NCI-H2029 treated with DMSO at 0.1 percent for 48 hours (cell line): ENCODE data around the gene CLEC10A.

Source experiments
- DNase-seq: peaks from one replicate; lab custom pipeline; 2025; lab: John Stamatoyannopoulos, UW

The CLEC10A gene

GRCh38 chr17:7038025-7038862 is 41.8 kb downstream of the CLEC10A start:
- no peak for DNase-seq

DNA sequence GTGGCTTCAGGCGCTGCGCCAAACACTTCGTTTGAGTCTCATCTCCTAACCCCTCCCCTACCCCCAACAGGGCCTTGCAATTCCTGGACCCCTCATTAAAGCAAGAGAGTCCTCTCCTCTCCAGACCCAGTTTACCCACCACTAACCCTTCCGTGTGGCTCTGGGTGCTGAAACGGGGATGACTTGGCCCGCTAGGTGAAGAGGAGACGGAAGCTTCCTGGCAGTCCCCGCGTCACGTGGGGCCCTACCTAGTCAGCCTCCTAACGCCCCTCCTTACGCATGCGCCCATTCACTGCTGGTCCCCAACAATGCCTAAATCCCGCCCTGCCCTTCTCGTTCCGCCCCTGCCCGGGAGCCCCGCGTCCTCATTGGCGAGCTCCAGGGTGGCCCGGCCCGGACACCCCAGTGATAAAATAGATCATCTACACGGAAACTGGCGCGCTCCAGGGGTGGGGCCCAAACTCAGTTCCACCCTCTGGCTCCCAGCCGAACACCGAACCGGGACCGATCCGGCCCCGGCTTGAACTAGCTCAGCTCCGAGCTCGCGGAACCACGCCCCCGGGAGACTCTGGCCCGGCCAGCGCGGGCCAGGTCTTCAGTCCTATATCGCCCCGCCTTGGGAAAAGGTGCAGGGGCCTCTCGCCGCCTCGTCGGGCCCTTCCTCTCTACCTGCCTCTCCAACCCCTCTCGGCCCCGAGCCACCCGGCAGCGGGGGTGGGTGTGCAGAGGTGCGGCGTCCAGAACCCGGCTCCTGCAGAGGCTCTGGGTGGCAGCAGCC is 44.3 kb downstream of the CLEC10A start, which contains the start of gene SLC16A13:
Gene SLC16A13 (plus strand): TSS at position 425 of the 778 bp plus-strand sequence. CDS start 368 bp downstream, outside the sequence.
- DNase-seq: peak; percentile 68

DNA sequence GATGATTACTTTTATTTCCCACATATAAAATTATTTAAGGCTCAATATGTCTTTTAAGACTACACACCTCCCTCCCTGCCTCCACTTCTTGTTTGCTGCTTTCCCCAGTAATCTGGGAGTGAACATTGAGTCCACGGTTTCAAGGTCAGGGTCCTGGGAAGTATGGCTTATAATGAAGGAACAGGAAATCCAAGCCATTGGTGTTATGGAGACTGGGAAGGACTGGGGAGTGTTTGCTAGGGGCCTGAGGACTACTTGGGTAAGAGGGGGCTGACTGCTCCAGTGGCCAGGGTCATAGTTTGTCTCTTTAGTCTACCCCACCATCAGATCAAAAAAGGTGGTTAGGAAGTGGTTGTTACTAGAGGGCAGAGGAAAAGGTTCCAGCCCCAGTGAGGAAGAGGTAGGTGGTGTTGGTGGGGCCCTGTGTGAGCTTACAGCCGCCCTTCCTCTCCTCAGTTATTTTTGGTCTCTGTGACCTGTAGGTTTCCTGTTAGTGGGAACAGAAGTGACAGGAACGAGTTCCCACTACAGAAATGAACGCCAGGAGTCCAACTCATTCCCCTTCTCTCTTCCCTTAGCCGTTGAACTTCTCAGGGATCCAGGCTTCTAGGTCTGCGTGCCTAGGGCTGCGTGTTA is 45.0 kb downstream of the CLEC10A start:
- no peak for DNase-seq

GRCh38 chr17:7029659-7030058 is 50.4 kb downstream of the CLEC10A start:
- no peak for DNase-seq

GRCh38 chr17:7029096-7029495 is 51.0 kb downstream of the CLEC10A start:
- DNase-seq: no peak

DNA sequence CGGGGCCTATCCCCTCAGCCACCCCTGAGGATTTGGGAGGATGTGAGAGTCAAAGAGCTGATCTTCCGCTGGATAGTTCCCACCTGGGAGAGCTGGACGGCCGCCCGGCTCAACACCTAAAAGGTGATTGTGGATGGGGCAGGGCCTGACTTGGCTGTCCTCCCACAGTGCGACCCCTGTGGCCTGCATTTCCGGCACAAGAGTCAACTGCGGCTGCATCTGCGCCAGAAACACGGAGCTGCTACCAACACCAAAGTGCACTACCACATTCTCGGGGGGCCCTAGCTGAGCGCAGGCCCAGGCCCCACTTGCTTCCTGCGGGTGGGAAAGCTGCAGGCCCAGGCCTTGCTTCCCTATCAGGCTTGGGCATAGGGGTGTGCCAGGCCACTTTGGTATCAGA is 52.7 kb downstream of the CLEC10A start:
- DNase-seq: no peak

GRCh38 chr17:7026471-7027115 is 53.5 kb downstream of the CLEC10A start:
- DNase-seq: no peak

DNA sequence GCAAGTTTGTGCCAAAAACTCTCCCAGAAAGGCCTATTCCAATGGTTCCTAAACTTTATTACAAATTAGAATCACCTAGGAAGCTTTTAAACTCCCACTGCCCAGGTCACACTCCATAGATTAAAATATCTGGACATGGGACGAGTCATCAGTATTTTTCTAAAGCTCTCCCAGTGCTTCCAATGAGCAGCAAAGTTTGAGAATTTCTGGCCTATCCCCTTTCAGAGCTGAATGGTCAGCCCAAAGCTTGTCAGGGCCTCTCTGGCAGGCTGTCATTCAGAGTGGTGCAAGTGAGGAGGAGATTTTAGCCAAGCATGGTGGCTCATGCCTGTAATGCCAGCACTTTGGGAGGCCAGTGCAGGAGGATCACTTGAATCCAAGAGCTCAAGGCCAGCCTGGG is 54.8 kb downstream of the CLEC10A start:
- DNase-seq: no peak
